ENCODE results near the gene SCYGR2.

- TF ChIP-seq POLR2A (IDR thresholded peaks at IDR 0.05) (no peak), CTCF (IDR thresholded peaks at IDR 0.05 in 4 of 5, conservative IDR thresholded peaks at IDR 0.05 in 1 of 5) (no peak)
These were observed 5.9 kb upstream of the SCYGR2 start for GRCh38 chr2:227592694-227593387.
